LNCAP (cell line): ENCODE results near the gene SPG11.

Experiments used
- CTCF ChIP-seq: fragments of 450-650 bp; IDR thresholded peaks from 2 replicates; pipeline ENCODE4 v1.5.1; 2017; ENCODE audit warnings: mild to moderate bottlenecking

Gene SPG11

DNA sequence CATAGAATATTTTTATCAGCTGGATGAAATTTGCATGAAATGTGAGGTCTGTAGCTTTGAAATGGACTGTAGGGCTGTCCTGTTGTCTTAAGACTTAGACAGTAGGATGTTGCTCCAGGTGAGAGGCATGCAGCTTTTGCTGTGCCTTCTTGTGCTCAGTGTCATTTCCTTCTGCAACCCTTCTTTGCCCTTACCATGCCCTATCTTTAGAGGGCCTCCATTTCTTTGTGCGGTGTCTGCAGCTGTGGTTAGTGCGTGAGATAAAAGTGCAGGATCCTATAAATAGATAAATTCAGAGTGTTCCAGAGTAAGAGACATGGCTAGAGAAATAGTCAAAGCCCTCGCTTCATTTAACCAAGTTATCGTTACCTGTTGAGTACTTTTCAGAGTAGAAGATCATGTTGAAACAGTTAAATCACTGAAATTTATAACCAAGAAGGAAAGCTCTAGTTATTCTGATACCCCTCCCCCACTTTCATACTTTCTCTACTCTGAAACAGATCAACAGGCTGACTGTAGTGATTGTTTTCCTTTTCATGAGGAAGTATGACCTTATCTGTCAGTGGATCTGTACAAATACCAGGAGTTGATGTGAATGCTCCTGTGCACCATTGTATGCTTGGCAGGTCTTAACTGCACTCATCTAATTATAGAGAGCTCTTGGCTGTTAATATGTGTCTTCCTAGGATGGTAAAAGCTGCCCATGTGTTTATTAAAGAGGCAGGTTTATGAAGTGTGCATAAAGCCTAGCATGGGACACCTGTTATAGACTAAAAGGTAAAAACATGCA is 108.3 kb downstream of the SPG11 start:
- TF ChIP-seq CTCF, result no peak

DNA sequence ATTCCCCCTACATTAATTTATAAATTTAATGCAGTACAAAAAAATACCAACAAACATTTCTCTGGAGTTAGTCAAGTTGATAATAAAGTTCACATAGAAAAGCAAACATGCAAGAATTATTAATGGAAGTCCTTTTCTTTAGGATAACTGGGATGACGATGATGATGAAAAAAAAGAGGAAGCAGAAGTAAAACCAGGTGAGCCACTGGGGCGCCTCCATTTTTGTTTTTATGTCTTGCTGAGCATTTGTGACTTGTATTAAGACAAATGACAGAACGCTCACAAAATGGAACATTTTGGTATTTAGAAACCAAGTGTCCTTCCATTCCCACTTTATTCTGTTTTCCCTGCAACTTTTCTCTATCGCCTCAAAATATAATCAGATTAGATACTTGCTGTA is 112.7 kb downstream of the SPG11 start:
- no peak for TF ChIP-seq CTCF

DNA sequence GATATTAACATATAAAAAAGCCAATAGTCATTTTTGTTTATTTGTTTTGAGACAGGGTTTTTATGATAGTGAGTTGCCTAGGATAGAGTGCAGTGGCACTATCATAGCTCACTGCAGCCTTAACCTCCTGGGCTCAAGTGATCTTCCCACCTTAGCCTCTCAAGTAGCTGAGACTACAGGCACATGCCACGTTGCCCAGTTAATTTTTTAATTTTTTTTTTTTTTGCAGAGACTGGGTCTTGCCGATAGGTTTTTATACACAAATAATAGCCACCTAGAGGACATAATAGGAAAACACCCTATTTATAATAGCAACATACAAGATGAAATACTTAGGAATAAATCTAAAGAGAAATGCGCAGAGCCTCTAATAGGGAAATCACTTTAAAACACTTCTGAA is 113.2 kb downstream of the SPG11 start:
- TF ChIP-seq CTCF, result peak; percentile 54

DNA sequence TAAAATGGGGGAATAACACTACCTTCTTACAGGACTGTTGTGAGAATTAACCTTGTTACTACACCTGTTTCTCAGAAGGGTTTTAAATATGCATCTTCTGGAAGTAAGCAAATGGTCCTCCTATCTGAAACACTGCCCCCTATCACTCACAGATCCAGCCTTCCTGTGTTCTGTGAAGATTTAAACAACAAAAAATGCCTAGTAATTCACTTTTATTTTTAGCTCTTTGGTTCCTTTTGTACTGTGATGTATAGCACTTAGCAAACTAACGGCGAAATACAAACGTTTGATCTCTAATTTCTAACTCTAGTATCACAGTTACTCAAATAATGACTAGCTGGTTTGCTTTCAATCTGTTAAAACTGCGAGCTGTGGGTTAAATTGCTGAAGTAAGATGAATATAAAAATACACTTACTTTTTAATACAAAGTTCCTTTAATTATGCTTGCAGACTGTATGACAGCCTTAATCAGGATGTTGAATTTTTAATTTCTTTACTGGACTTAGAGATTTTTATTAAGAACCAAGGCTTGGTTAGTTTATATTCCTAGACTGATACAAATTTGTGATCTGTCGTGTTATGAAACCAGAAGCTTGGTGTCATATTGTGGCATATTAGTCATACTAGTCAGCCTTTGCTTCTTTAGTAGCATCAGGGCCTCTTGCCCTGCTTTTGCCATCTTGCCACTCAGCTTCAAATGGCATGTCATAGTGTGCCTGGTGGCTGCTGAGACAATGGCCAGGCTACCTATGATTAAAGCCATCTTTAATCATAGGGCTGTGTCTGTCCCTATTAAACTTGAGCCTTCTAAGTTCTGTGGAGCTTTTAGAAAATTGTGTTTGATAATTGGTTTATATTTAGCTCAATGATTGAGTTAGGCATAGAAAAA is 117.3 kb downstream of the SPG11 start:
- TF ChIP-seq CTCF, result peak; percentile 49

- no peak for TF ChIP-seq CTCF
Measured at GRCh38 chr15:44542596-44542995, 120.9 kb downstream of the SPG11 start.

DNA sequence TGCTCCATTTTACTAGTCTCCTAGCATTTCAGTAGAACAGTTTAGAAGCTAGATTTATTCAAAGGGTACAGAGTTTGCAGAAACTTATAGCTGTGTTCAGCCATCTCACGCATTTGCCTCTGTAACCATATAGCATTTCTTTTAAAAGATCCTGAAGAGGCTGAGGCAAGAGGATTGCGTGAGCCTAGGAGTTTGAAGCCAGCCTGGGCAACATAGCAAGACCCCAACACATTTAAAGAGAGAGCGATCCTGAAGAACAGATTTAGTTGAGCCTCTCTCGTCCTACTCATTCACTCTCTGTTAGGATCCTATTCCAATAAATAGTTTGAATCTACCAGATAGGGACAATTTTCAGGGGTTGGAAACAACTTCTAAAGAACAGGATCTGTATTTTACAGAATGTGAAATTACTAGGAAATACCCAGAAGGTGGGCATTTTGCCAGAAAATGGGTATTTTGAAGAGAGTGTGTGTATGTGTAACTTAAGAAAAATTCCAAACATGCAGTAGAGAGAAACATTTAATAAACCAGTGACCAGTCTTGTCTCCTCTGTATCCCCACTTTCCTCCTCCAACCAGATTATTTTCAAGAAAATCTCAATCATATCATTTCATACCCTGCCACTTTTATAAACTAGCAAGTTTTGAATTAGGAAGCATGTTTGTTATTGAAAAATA is 122.0 kb downstream of the SPG11 start:
- no peak for TF ChIP-seq CTCF

- no peak for TF ChIP-seq CTCF
Measured at GRCh38 chr15:44537735-44538240, 125.7 kb downstream of the SPG11 start.
